Lower leg skin (tissue), 3 donors: ENCODE results near the gene ELFN2.

ENCODE experiments used
- CTCF ChIP-seq, 3 donors: fragments of 450-650 bp; IDR thresholded peaks; one replicate each; pipeline ENCODE4 v1.5.1; 2016; ENCODE audit warnings: antibody characterized with exemption in 3 of 3, mild to moderate bottlenecking in 3 of 3, moderate library complexity in 2 of 3
- POLR2A ChIP-seq, 2 donors: fragments of 450-650 bp; IDR thresholded peaks; one replicate each; pipeline ENCODE4 v1.6.1; 2016 to 2017; ENCODE audit warnings: antibody characterized with exemption in 2 of 2, mild to moderate bottlenecking in 1 of 2, moderate library complexity in 1 of 2

- TF ChIP-seq CTCF (IDR thresholded peaks at IDR 0.05) (no peak), POLR2A (IDR thresholded peaks at IDR 0.05) (no peak)
Observed at GRCh38 chr22:37352481-37352880, 74.8 kb downstream of the ELFN2 start.
